SK-N-MC (cell line): ENCODE data around the gene WDR31.
A peak's percentile ranks its signal among the peaks of the same experiment; 100 is the strongest.

Source experiments
- DNase-seq: peaks from one replicate; pipeline ENCODE4 v3.0.0-alpha.2; 2011; ENCODE audit warnings: low read depth, low spot score
- H3K27ac ChIP-seq: fragments of 200-600 bp; sonication (generic); 2 replicates; pipeline ENCODE4 v1.5.1; 2016; ENCODE audit warnings: mixed run types
- H3K36me3 ChIP-seq: fragments of 200-600 bp; sonication (generic); 2 replicates; pipeline ENCODE4 v1.6.1; 2017; ENCODE audit warnings: antibody characterized with exemption, low read length, mixed read lengths; ENCODE audit not compliant: insufficient read depth
- H3K4me3 ChIP-seq: fragments of 200-600 bp; sonication (generic); 2 replicates; pipeline ENCODE4 v1.5.1; 2016
- H3K9ac ChIP-seq: fragments of 200-600 bp; sonication (generic); 2 replicates; pipeline ENCODE4 v1.8.0; 2017; ENCODE audit warnings: mixed run types, mixed read lengths; ENCODE audit not compliant: insufficient read length
- H3K9me3 ChIP-seq: fragments of 200-600 bp; sonication (generic); 2 replicates; pipeline ENCODE4 v1.6.1; 2017; ENCODE audit warnings: low read depth, mild to moderate bottlenecking, antibody characterized with exemption, low read length, moderate library complexity, mixed read lengths
- EZH2 ChIP-seq: fragments of 200-600 bp; sonication (generic); IDR thresholded peaks from one replicate; pipeline ENCODE4 v1.6.1; 2017; ENCODE audit warnings: antibody characterized with exemption
- FOXP2 ChIP-seq: optimal IDR thresholded peaks from 2 replicates; pipeline ENCODE3; 2011; ENCODE audit warnings: mild to moderate bottlenecking, moderate library complexity; ENCODE audit not compliant: insufficient read depth; ENCODE audit errors: extremely low read length, control extremely low read depth
- POLR2AphosphoS5 ChIP-seq: IDR thresholded peaks from 2 replicates; pipeline ENCODE4 v1.6.1; 2012; ENCODE audit warnings: mild to moderate bottlenecking, low read depth, low read length, borderline replicate concordance

The WDR31 gene

GRCh38 chr9:113348437-113348836 is 8.4 kb upstream of the WDR31 start:
- no peaks in the 10 kb centered on the region for H3K9me3 ChIP-seq
- no peak for DNase-seq
- TF ChIP-seq POLR2AphosphoS5 (no peak), FOXP2 (no peak), EZH2 (no peak)
- no peak overlapping the region for H3K27ac ChIP-seq
- no peak overlapping the region for H3K9ac ChIP-seq
- no peak overlapping the region for H3K4me3 ChIP-seq
- H3K36me3 ChIP-seq = no peaks in the 10 kb centered on the region

- Histone ChIP-seq H3K9ac (no peak overlapping the region), H3K36me3 (no peaks in the 10 kb centered on the region), H3K27ac (no peak overlapping the region), H3K9me3 (no peaks in the 10 kb centered on the region), H3K4me3 (no peak overlapping the region)
- TF ChIP-seq FOXP2 = no peak
- no peak for TF ChIP-seq EZH2
- TF ChIP-seq POLR2AphosphoS5 = no peak
- DNase-seq = no peak
Measured at GRCh38 chr9:113345671-113346070, 5.6 kb upstream of the WDR31 start.

- TF ChIP-seq POLR2AphosphoS5 (no peak), FOXP2 (no peak)
- Histone ChIP-seq H3K4me3 (no peak overlapping the region), H3K27ac (no peak overlapping the region), H3K9ac (no peak overlapping the region), H3K36me3 (no peaks in the 10 kb centered on the region), H3K9me3 (no peaks in the 10 kb centered on the region)
- DNase-seq = no peak
Measured at GRCh38 chr9:113345190-113345589, 5.1 kb upstream of the WDR31 start.

GRCh38 chr9:113343732-113344231 is 3.7 kb upstream of the WDR31 start:
- peak overlapping the region; percentile 7 for H3K9ac ChIP-seq
- H3K4me3 ChIP-seq = no peak overlapping the region
- peak; percentile 37 for DNase-seq
- H3K9me3 ChIP-seq = no peaks in the 10 kb centered on the region
- 0 out of 2 replicates have a peak overlapping the region, but pooled peaks have one; percentile 4 for H3K27ac ChIP-seq
- TF ChIP-seq EZH2 (no peak), POLR2AphosphoS5 (no peak), FOXP2 (no peak)
- H3K36me3 ChIP-seq = no peaks in the 10 kb centered on the region

- no peak for DNase-seq
- no peaks in the 10 kb centered on the region for H3K9me3 ChIP-seq
Measured at GRCh38 chr9:113341712-113342410, 1.8 kb upstream of the WDR31 start.

GRCh38 chr9:113337714-113338113 is 2.4 kb downstream of the WDR31 start:
- H3K36me3 ChIP-seq = no peaks in the 10 kb centered on the region
- no peak overlapping the region for H3K4me3 ChIP-seq
- H3K9ac ChIP-seq = no peak overlapping the region
- TF ChIP-seq FOXP2 (no peak), EZH2 (no peak), POLR2AphosphoS5 (no peak)
- no peak for DNase-seq
- no peak overlapping the region for H3K27ac ChIP-seq
- H3K9me3 ChIP-seq = no peaks in the 10 kb centered on the region

More at GRCh38 chr9:113341712-113342410, 1.8 kb upstream of the WDR31 start:
- Histone ChIP-seq H3K27ac (no peak overlapping the region), H3K9ac (no peak overlapping the region), H3K36me3 (no peaks in the 10 kb centered on the region), H3K4me3 (no peak overlapping the region)
- TF ChIP-seq EZH2 = no peak
- TF ChIP-seq FOXP2 = no peak
- TF ChIP-seq POLR2AphosphoS5 = no peak

- no peak for DNase-seq
- TF ChIP-seq POLR2AphosphoS5 = no peak
- no peak for TF ChIP-seq FOXP2
- no peak for TF ChIP-seq EZH2
- Histone ChIP-seq H3K4me3 (no peak overlapping the region), H3K27ac (no peak overlapping the region), H3K36me3 (no peaks in the 10 kb centered on the region), H3K9ac (no peak overlapping the region), H3K9me3 (no peaks in the 10 kb centered on the region)
Measured at GRCh38 chr9:113331780-113332179, 8.3 kb downstream of the WDR31 start.

- Histone ChIP-seq H3K9ac (no peak overlapping the region), H3K36me3 (no peaks in the 10 kb centered on the region), H3K4me3 (no peak overlapping the region), H3K9me3 (no peaks in the 10 kb centered on the region), H3K27ac (no peak overlapping the region)
- no peak for TF ChIP-seq FOXP2
- no peak for TF ChIP-seq EZH2
- TF ChIP-seq POLR2AphosphoS5 = no peak
- DNase-seq = no peak
Measured at GRCh38 chr9:113328045-113328782, 11.9 kb downstream of the WDR31 start.

GRCh38 chr9:113326230-113326629 is 13.8 kb downstream of the WDR31 start:
- DNase-seq = no peak
- no peak for TF ChIP-seq POLR2AphosphoS5
- TF ChIP-seq FOXP2 = no peak
- TF ChIP-seq EZH2 = no peak
- H3K27ac ChIP-seq = no peak overlapping the region
- H3K9ac ChIP-seq = no peak overlapping the region
- no peaks in the 10 kb centered on the region for H3K9me3 ChIP-seq
- no peak overlapping the region for H3K4me3 ChIP-seq
- H3K36me3 ChIP-seq = no peaks in the 10 kb centered on the region
